GM12891 (cell line): ENCODE results near the gene HSPH1.
"Not testable (repeated sequence)": the region's sequence is repeated elsewhere in the genome, so short reads cannot be mapped to it uniquely, and the experiment has no call there.

Experiments
- DNase-seq: peaks from one replicate; pipeline ENCODE4 v3.0.0; 2011; ENCODE audit warnings: low spot score; ENCODE audit not compliant: insufficient read length
- FAIRE-seq: peaks from 2 replicates; lab custom pipeline; 2011; peaks lifted over from hg19 to GRCh38; lab: Jason Lieb, UNC
- PAX5 ChIP-seq: IDR thresholded peaks from 2 replicates; pipeline ENCODE4 v1.6.1; 2011; ENCODE audit warnings: low read length, moderate library complexity, mild to moderate bottlenecking; ENCODE audit not compliant: insufficient read depth, severe bottlenecking
- POLR2A ChIP-seq: IDR thresholded peaks from 2 replicates; pipeline ENCODE4 v1.6.1; 2011; ENCODE audit warnings: low read depth, low read length, control low read depth
- POLR2AphosphoS5 ChIP-seq: IDR thresholded peaks from 2 replicates; pipeline ENCODE4 v1.6.1; 2011; ENCODE audit warnings: low read depth, low read length, control low read depth
- POU2F2 ChIP-seq: IDR thresholded peaks from 2 replicates; pipeline ENCODE4 v1.6.1; 2011; ENCODE audit warnings: low read depth, mild to moderate bottlenecking, control low read depth, low read length, moderate library complexity
- SPI1 ChIP-seq: IDR thresholded peaks from 2 replicates; pipeline ENCODE4 v1.6.1; 2011; ENCODE audit warnings: low read depth, low read length, control low read depth
- TAF1 ChIP-seq: IDR thresholded peaks from 2 replicates; pipeline ENCODE4 v1.6.1; 2011; ENCODE audit warnings: low read depth, low read length, control low read depth

Gene HSPH1

DNA sequence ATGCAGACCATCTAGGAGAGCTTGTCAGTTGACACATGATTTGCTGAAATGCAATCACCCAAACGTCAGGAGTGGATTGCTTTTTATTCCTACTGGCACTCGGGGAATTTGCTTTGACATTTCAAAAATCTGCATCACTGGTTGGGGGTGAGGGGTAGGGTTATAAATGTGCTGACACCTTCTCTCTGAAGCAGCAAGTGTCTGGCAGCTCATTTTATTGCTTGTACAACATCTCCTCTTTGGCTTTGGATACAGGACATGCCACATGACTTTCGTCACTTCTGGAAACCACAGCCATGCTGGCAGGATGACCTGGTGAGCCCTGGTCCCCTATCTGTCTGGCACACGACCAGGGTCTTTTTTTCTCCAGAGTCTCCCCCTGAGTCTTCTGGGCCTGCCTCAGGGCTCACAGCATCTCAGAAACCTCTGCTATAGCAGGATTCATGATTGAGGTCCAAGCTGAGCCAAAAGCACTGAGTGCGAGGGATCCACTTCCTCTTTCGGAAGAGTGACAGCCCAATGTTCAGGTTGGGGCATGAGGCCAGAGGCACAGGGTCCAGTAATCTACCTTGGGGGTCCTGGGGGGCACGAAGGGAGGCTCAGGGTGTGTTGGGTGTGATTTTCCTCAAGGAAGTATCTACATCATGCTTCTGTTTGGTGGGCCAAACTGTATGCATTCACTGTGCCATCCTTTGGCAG, 60.1 kb downstream of the HSPH1 start:
- FAIRE-seq (no peak), DNase-seq (no peak)
- TF ChIP-seq PAX5 = no peak
- TF ChIP-seq SPI1 = peak; percentile 57

DNA sequence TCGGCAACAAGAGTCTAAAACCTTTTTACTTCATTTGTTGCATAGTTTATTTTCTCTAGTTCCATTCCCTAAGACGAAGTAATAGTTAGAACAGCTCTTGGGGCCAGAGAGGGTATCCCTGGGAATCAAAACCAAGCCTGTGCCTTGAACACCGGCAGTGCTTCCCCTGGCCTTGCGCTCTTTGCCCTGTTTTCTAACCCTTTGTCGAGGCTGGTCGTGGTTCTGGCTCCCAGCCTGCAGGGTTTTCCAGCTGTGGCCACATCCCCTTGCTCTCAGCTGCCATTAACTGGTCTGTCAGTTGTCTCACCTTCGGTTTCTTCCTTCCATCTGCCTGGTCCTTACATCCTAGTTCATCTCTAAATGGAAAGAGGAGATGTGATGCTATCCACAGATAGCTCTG, 61.0 kb downstream of the HSPH1 start:
- FAIRE-seq = no peak

DNA sequence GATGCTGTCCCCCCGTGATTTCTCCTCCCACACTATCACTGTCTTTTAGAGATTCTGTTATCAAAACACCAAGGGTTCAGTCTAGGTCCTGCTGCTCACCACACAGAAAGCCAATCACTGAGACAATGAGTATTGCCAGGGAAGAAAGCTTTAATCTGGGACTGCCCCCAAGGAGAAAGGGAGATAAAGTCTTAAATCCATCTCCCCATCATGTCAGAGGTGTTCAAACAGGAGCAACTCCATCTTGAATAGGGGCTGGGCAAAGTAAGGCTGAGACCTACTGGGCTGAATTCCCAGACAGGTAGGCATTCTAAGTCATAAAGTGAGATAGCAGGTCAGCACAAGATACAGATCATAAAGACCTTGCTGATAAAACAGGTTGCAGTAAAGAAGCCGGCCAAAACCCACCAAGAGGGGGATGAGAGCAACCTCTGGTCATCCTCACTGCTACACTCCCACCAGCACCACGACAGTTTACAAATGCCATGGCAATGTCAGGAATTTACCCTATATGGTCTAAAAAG, 63.7 kb downstream of the HSPH1 start:
- DNase-seq, FAIRE-seq: not testable (repeated sequence)

More for the DNA sequence above, 61.0 kb downstream of the HSPH1 start:
- DNase-seq = no peak
- TF ChIP-seq TAF1 = no peak
- TF ChIP-seq POLR2A = no peak
- no peak for TF ChIP-seq POLR2AphosphoS5
- TF ChIP-seq SPI1 = no peak
- no peak for TF ChIP-seq PAX5
- no peak for TF ChIP-seq POU2F2

DNA sequence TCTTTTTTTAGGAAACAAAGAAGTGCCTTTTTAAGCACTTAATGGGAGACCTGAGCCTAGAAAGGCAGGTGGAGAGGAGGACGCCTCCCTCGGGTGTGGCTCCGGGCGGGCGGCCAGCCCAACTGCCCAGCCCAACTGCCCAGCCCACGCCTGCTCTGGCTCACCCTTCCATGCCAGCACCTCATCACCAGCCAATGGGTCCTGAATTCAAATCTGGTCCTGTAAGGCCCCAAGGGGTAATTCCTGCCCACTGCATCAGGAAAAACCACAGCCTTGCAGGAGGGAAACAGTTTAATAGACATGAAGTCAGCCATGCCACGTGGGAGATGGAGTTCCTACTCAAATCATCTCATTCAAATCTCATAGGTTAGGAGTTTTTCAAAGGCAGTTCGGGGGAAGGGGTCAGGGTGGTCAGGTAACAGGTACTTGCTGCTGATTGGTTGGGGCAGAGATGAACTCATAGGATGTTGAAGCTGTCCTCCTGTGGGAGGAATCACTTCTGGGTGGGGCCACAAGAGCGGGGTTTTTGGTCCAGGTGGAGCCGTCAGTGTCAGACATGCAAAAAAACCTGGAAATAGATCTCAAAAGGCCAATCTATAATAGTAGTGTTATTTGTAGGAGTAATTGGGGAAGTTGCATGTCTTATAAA, 64.9 kb downstream of the HSPH1 start:
- DNase-seq (no peak), FAIRE-seq (no peak)
- TF ChIP-seq POLR2A (no peak), SPI1 (no peak), TAF1 (no peak), PAX5 (no peak), POU2F2 (no peak), POLR2AphosphoS5 (no peak)

DNA sequence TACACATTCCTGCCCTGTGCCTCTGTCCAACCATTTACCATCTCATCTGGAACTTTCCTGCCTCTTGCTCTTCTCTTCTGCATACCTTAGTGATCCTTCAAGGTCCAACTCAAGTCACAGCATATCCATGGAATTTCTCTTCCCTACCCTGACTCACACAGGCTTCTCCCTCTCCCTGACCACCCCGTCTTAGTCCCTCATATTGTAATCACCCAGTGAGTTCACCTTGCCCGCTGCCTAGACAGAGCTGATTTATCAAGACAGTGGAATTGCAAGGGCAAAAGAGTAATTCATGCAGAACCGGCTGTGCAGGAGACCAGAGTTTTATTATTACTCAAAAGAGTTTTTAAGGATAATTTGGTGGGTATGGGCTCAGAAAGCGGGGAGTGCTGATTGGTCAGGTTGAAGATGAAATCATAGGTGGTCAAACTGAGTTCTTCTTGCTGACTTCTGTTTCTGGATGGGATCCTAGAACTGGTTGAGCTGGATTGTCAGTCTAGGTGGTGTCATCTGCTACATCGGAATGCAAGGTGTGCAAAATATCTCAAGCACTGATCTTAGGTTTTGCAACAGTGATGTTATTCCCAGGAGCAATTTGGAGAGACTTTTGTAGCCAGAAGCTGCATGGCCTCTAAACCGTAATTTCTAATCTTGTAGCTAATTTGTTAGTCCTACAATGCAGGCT, 67.2 kb downstream of the HSPH1 start:
- no peak for TF ChIP-seq TAF1
- no peak for TF ChIP-seq SPI1
- TF ChIP-seq POLR2AphosphoS5 = no peak
- no peak for TF ChIP-seq PAX5
- no peak for TF ChIP-seq POLR2A
- no peak for TF ChIP-seq POU2F2
- DNase-seq = no peak
- FAIRE-seq = no peak

DNA sequence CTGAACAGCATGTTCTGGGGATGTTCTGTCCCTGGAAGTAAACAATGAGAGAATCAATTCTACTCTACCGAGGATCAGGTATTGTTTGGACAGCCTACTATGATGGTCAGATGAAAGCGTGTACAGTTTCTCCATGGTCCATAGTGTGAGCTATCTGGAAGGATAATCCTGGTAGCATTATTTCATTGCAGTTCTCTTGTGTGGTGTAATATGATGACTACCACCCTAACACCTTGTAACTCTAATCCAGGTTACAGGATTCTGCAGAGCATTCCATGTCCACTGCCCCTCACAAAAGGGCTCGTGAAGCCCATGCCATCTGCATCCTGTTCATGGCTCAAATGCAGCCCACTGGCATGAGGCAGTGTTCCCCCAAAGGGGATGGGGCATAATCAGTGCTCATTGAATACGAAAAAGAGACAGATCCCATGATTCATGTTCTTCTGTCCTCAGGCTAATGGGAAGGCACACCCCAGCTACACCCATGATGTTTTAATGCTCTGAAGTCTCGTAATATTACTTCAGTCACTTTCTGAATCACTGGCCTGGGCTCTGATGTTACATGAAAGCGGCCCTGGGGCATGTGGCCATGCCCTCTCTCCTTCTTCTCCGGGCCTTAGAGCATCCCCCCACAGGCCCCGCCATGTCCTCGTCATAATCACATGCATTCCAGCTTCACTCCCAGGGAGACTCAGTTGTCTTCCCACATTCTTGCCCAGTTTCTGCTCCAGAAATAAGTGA, 68.4 kb downstream of the HSPH1 start:
- no peak for TF ChIP-seq TAF1
- no peak for TF ChIP-seq PAX5
- TF ChIP-seq POLR2A = no peak
- TF ChIP-seq POLR2AphosphoS5 = no peak
- TF ChIP-seq SPI1 = no peak
- TF ChIP-seq POU2F2 = no peak
- FAIRE-seq = no peak

DNA sequence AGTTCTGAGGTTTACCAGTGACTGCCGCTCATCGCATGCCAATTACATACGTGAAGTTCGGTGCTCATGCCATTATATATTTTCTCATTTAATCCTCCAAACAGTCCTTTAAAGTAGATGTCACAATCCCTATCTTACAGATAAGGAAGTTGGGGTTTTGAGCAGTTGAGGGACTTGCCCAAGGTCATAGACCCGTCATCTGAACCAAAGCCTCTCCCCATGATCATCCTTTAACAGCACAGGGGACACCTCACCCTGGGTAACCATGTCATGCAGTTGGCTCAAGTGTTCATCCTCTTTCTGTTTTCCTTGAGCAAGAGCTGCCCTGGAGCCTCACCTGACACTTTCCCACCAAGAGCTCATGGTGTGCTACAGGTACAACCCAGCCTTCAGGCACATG, 69.1 kb downstream of the HSPH1 start:
- TF ChIP-seq POLR2AphosphoS5 (no peak), PAX5 (no peak), POU2F2 (no peak), TAF1 (no peak), POLR2A (no peak), SPI1 (no peak)
- FAIRE-seq (no peak), DNase-seq (no peak)

More for the DNA sequence above, 68.4 kb downstream of the HSPH1 start:
- DNase-seq = no peak

DNA sequence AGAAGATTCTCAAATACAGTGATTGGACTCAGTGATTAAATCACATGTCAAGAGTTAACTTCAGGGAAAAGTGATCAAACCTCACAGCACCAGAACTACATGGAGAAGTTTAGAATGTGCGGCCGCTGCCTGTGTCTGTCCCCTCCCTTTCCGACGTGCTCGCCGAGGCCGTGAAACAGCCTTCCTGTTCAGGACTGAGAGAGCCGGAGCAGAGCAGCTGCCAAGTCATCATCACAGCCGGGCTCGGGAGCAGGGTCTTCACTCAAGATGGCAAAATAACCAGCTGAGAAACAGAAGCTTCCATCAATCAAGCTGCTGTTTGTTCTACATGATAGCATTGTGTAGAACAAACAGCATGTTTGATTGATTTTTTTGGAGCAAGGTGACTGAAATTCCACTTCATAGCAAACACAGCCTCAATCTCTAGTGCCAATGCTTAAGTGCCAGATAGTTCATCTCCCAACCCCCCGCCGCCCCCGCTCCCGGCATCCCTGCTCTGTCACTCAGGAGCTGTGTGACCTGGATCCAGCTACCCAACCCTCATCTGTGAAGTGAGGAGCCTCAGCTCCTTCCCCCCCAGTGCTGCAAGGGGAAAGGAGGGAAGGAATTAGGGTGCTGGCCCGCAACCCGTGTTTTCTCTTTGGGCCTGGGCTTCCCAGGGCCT, 70.6 kb downstream of the HSPH1 start:
- DNase-seq (no peak), FAIRE-seq (peak; percentile 35)
- no peak for TF ChIP-seq SPI1
- TF ChIP-seq POU2F2 = no peak
- TF ChIP-seq POLR2AphosphoS5 = no peak
- TF ChIP-seq TAF1 = no peak
- no peak for TF ChIP-seq POLR2A

DNA sequence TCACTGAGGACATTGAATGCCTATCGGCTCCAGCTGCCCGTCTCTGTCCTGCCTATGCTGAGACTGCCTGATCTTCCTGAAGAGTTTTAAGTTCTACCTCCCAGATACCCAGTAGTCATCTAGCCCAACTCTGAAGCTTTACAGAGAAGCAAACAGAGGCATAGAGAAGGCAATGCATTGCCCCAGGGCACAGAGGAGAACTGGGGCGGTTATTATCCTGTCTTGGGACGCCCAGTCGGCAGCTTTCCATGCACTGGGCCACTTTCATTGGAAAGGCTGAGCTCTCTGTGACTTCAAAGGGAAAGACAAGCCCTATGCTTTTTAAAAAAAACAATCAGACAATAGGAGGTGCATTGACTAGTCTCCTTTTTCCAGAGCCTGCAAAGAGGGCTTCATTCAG, 71.6 kb downstream of the HSPH1 start:
- no peak for TF ChIP-seq PAX5
- no peak for TF ChIP-seq POLR2A
- no peak for TF ChIP-seq SPI1
- no peak for TF ChIP-seq POLR2AphosphoS5
- no peak for TF ChIP-seq TAF1
- TF ChIP-seq POU2F2 = no peak
- no peak for FAIRE-seq
- DNase-seq = no peak
